Uterus (tissue), 4 donors: ENCODE data around the gene TRIM17. TPM values are rescaled to one million over a fixed set of nuclear protein-coding genes. Genes with fewer than 3 reads are reported as not detected.

Experiments used
- DNase-seq, 2 donors: peaks; one replicate each; pipeline ENCODE4 v3.0.0-alpha.2; 2019 to 2020
- H3K27ac ChIP-seq, 2 donors: fragments of 200-600 bp; sonication (generic); 1 replicate in 1 of 2; 2 replicates in 1 of 2; pipeline ENCODE4 v1.5.1; 2016 to 2018
- H3K27me3 ChIP-seq, 2 donors: fragments of 200-600 bp; sonication (generic); one replicate each; pipeline ENCODE4 v1.5.1; 2018 to 2019; ENCODE audit warnings: control low read depth in 1 of 2
- H3K36me3 ChIP-seq, 2 donors: fragments of 200-600 bp; sonication (generic); one replicate each; pipeline ENCODE4 v1.5.1; 2019; ENCODE audit warnings: control low read depth in 1 of 2
- H3K4me1 ChIP-seq, 2 donors: fragments of 200-600 bp; sonication (generic); one replicate each; pipeline ENCODE4 v1.5.1; 2018 to 2019; ENCODE audit warnings: control low read depth in 1 of 2
- H3K4me3 ChIP-seq, 2 donors: fragments of 200-600 bp; sonication (generic); 1 replicate in 1 of 2; 2 replicates in 1 of 2; pipeline ENCODE4 v1.5.1; 2018 to 2019; ENCODE audit warnings: mild to moderate bottlenecking in 1 of 2
- H3K9me3 ChIP-seq, 2 donors: fragments of 200-600 bp; sonication (generic); one replicate each; pipeline ENCODE4 v1.5.1; 2019; ENCODE audit warnings: control low read depth in 1 of 2
- POLR2A ChIP-seq, 2 donors: fragments of 450-650 bp; IDR thresholded peaks; one replicate each; pipeline ENCODE4 v1.6.1; 2016; ENCODE audit warnings: antibody characterized with exemption in 2 of 2, mild to moderate bottlenecking in 1 of 2, moderate library complexity in 1 of 2
- intact Hi-C: fragments of 100-400 bp; cut with DNase I; formaldehyde crosslinking; loops from one replicate; pipeline ENCODE4 v1.15.1; 2023; ENCODE audit warnings: low total_unique reads
- total RNA-seq, 4 donors: library from RNA; depleted of rRNA in 3 of 4; stranded (reverse); fragments of >200 nt in 3 of 4; gene quantifications; one replicate each; pipeline versions ENCODE4 v1.1.0 to v1.2.4, GENCODE V29; 2014 to 2023
- TF ChIP-seq, protein P1 (sequence below), 4 experiments: fragments of 200-600 bp in 2 of 4; fragments of 450-650 bp in 2 of 4; sonication (generic) in 2 of 4; IDR thresholded peaks; one replicate each; pipeline ENCODE4 v1.5.1; 2016 to 2019; ENCODE audit warnings: antibody characterized with exemption in 4 of 4, mild to moderate bottlenecking in 2 of 4, moderate library complexity in 1 of 4
- donor health status: DM: yes; HTN: yes; CAD: no.

The TRIM17 gene
- total RNA-seq, 4 donors from 2014 or later, result 3.2 to 5.9 TPM; not detected in 2

GRCh38 chr1:228424685-228425660 is 8.3 kb upstream of the TRIM17 start:
- no peak for DNase-seq
- TF ChIP-seq, protein P1, sequence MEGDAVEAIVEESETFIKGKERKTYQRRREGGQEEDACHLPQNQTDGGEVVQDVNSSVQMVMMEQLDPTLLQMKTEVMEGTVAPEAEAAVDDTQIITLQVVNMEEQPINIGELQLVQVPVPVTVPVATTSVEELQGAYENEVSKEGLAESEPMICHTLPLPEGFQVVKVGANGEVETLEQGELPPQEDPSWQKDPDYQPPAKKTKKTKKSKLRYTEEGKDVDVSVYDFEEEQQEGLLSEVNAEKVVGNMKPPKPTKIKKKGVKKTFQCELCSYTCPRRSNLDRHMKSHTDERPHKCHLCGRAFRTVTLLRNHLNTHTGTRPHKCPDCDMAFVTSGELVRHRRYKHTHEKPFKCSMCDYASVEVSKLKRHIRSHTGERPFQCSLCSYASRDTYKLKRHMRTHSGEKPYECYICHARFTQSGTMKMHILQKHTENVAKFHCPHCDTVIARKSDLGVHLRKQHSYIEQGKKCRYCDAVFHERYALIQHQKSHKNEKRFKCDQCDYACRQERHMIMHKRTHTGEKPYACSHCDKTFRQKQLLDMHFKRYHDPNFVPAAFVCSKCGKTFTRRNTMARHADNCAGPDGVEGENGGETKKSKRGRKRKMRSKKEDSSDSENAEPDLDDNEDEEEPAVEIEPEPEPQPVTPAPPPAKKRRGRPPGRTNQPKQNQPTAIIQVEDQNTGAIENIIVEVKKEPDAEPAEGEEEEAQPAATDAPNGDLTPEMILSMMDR (IDR thresholded peaks at IDR 0.05), result no peak
- TF ChIP-seq POLR2A (IDR thresholded peaks at IDR 0.05), result no peak
- intact Hi-C loops, result no loop called here
- no peaks in the 10 kb centered on the region for H3K27me3 ChIP-seq
- H3K9me3 ChIP-seq, result no peaks in the 10 kb centered on the region
- H3K27ac ChIP-seq, result no peak overlapping the region
- H3K4me3 ChIP-seq, result no peak overlapping the region
- no peaks in the 10 kb centered on the region for H3K36me3 ChIP-seq
- no peaks in the 10 kb centered on the region for H3K4me1 ChIP-seq

DNA sequence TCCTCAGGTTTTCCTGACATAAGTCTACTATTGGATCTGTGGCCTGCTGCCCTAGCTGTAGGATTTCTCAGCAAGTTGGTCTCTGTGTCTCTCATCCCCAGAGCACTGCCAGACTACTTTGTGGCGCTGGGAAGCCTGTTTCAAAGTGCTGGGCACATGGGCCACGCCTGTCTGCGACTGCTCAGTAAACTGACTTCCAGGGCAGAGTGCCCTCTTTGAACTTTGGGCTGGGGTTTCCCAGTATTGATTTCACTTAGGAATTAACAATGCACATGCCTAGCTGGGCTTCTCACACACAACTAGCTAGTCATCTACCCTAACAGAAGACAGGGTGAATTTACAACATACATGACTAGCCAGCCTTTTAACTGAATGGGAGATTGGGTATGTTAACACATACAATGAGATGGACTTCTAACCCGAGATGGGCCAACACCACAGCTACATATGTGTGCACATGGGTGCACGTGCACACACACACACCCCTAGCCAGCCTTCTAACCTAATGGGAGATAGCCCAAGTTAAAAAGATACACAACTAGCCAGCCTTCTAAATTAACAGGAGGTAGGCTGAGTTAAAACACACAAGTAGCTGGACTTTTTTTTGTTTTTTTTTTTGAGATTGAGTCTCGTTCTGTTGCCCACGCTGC is 6.9 kb upstream of the TRIM17 start:
- Histone ChIP-seq H3K9me3 (no peaks in the 10 kb centered on the region), H3K27me3 (no peaks in the 10 kb centered on the region), H3K27ac (no peak overlapping the region), H3K4me1 (no peaks in the 10 kb centered on the region), H3K36me3 (no peaks in the 10 kb centered on the region), H3K4me3 (no peak overlapping the region)
- TF ChIP-seq POLR2A (IDR thresholded peaks at IDR 0.05), result no peak
- TF ChIP-seq, protein P1 (IDR thresholded peaks at IDR 0.05), result no peak
- intact Hi-C loops, result no loop called here
- DNase-seq, result no peak

DNA sequence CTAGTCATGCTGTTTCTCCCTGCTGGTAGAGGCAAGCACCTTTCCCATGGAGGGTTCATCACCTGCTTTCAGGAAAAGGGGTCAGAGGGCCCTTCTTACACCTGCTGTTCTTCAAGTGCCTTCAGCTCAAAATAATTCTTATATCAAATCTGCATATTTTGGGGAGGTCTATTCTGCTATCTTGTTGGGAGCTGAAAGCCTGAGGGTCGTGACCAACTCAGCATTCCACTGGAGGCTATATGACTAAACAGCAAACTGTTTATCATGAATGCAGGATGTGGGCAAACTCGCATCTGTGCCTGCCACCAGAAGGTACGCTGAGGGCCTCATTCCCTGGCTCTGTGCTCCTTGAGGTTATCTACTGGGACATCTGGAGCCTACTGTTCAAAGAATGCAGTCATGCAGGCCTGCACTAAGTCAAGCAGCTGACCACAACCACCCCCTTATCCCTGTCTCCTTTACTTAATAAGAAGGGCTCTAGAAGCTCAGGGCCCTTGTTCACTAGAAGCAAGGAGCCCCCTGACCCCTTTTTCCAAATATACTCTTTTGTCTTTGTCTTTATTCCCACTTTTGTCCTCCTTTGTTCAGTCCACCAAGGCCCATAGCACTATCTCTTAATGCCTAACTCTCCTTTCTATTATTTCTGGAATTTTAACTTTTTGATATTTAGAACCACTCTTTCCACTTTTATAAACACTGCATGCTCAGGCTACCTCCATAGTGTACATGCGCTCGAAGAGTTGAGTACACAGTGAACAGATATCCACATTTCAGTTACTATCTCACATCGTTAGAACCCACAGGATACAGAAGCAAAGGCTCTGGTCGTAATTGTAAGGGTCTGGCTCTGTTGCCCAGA is 4.5 kb upstream of the TRIM17 start:
- TF ChIP-seq, protein P1 (IDR thresholded peaks at IDR 0.05), result no peak
- TF ChIP-seq POLR2A (IDR thresholded peaks at IDR 0.05), result no peak
- Histone ChIP-seq H3K36me3 (no peaks in the 10 kb centered on the region), H3K9me3 (no peaks in the 10 kb centered on the region), H3K4me1 (peaks cover 5 to 9% of the 10 kb centered on the region in 2 donors), H3K4me3 (no peak overlapping the region), H3K27me3 (peaks cover 2 to 4% of the 10 kb centered on the region in 2 donors), H3K27ac (no peak overlapping the region)
- intact Hi-C loops, result no loop called here
- DNase-seq, result no peak

DNA sequence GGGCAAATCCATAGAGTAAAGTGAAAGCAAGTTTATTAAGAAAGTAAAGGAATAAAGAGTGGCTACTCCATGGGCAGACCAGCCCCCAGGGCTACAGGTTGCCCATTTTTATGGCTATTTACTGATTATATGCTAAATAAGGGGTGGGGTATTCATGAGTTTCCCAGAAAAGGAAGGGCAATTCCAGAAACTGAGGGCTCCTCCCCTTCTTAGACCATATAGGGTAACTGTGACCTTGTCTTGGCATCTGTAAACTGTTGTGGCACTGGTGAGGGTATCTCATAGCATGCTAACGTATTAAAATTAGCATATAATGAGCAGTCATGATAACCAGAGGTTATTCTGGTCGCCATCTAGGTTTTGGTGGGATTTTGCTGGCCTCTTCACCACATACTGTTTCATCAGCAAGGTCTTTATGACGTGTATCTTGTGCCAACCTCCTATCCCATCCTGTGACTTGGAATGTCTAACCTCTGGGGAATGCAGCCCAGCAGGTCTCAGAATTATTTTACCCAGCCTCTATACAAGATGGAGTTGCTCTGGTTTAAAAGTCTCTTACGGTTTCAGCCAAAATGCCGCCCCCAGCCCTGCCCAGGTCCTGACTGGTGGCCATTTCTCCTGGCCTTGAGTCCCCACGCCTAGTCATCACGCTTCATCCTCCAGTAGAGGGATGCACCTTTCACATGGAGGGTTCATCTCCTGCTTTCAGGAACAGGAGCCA is 982 bp upstream of the TRIM17 start:
- Histone ChIP-seq H3K36me3 (no peaks in the 10 kb centered on the region), H3K9me3 (no peaks in the 10 kb centered on the region), H3K27ac (no peak overlapping the region), H3K27me3 (peaks cover 2 to 4% of the 10 kb centered on the region in 2 donors), H3K4me3 (no peak overlapping the region), H3K4me1 (peaks cover 5 to 11% of the 10 kb centered on the region in 2 donors)
- intact Hi-C loops, result no loop called here
- TF ChIP-seq POLR2A (IDR thresholded peaks at IDR 0.05), result no peak
- TF ChIP-seq, protein P1 (IDR thresholded peaks at IDR 0.05), result no peak
- no peak for DNase-seq
